CD4-positive, CD25-positive, alpha-beta regulatory T cell (primary cell): ENCODE measurements around the gene PPP1R12B. TPM values are rescaled to one million over a fixed set of nuclear protein-coding genes. Genes with fewer than 3 reads are reported as not detected.
A peak's percentile ranks its signal among the peaks of the same experiment; 100 is the strongest.

Experiments
- ATAC-seq, 2 donors: fragments of 150-1000 bp; cut with Tn5 transposase; one replicate each; pipeline ENCODE4 v1.10.0; 2021; ENCODE audit warnings: low read depth in 2 of 2, moderate number of reproducible peaks in 2 of 2, moderate library complexity in 1 of 2
- DNase-seq, 3 donors: peaks; one replicate each; pipeline versions ENCODE4 v3.0.0 to v3.0.0-alpha.2; 2012 to 2022; ENCODE audit warnings: mixed read lengths in 1 of 3
- H3K27ac ChIP-seq: one replicate; pipeline ENCODE4 v1.7.0; 2013; ENCODE audit warnings: mild to moderate bottlenecking, low read length; ENCODE audit not compliant: insufficient read depth, poor library complexity, severe bottlenecking
- H3K27me3 ChIP-seq: one replicate; pipeline ENCODE4 v1.7.0; 2013; ENCODE audit warnings: low read length; ENCODE audit not compliant: control insufficient read depth, insufficient read depth
- H3K36me3 ChIP-seq: one replicate; pipeline ENCODE4 v1.7.0; 2013; ENCODE audit warnings: mild to moderate bottlenecking, low read length, moderate library complexity; ENCODE audit not compliant: control insufficient read depth, insufficient read depth
- H3K4me1 ChIP-seq: 2 replicates; pipeline ENCODE4 v1.7.0; 2013; ENCODE audit warnings: mild to moderate bottlenecking, low read length; ENCODE audit not compliant: insufficient read depth, control insufficient read depth, poor library complexity, severe bottlenecking
- H3K4me3 ChIP-seq: one replicate; pipeline ENCODE4 v1.7.0; 2013; ENCODE audit warnings: low read depth, mild to moderate bottlenecking, low read length, moderate library complexity
- H3K9me3 ChIP-seq, 2 experiments: 1 replicate in 1 of 2; 2 replicates in 1 of 2; pipeline ENCODE4 v1.7.0; 2013; ENCODE audit warnings: low read length in 2 of 2, mild to moderate bottlenecking in 1 of 2, moderate library complexity in 1 of 2; ENCODE audit not compliant: control insufficient read depth in 2 of 2
- H3K27ac Mint-ChIP-seq, 3 donors: one replicate each; pipeline ENCODE4 v1.8.0; 2020 to 2022; ENCODE audit warnings: mild to moderate bottlenecking in 3 of 3, mixed read lengths in 3 of 3, moderate library complexity in 2 of 3
- H3K27me3 Mint-ChIP-seq: one replicate; pipeline ENCODE4 v1.8.0; 2022; ENCODE audit warnings: mild to moderate bottlenecking, mixed read lengths
- H3K36me3 Mint-ChIP-seq: one replicate; pipeline ENCODE4 v1.8.0; 2020; ENCODE audit warnings: mixed read lengths
- H3K4me1 Mint-ChIP-seq, 4 donors: one replicate each; pipeline ENCODE4 v1.8.0; 2020 to 2022; ENCODE audit warnings: mixed read lengths in 4 of 4, mild to moderate bottlenecking in 1 of 4
- H3K4me3 Mint-ChIP-seq, 4 donors: one replicate each; pipeline ENCODE4 v1.8.0; 2020 to 2022; ENCODE audit warnings: mild to moderate bottlenecking in 4 of 4, mixed read lengths in 4 of 4, moderate library complexity in 3 of 4
- H3K9me3 Mint-ChIP-seq, 7 donors: one replicate each; pipeline ENCODE4 v1.8.0; 2020 to 2022; ENCODE audit warnings: mixed read lengths in 7 of 7, mild to moderate bottlenecking in 3 of 7, moderate library complexity in 2 of 7
- polyA plus RNA-seq, 4 donors: library from polyadenylated mRNA; unstranded; fragments of 300-500 nt; fragmentation: Illumina TruSeq; gene quantifications; one replicate each; pipeline ENCODE4 v1.2.3, GENCODE V29; 2021
- total RNA-seq: library from RNA; stranded (reverse); gene quantifications from one replicate; pipeline ENCODE4 v1.2.3, GENCODE V29; 2022

The PPP1R12B gene
- total and polyA plus RNA-seq, 5 donors from 2014 or later, result 3.8 to 32.5 (median 4.2) TPM

DNA sequence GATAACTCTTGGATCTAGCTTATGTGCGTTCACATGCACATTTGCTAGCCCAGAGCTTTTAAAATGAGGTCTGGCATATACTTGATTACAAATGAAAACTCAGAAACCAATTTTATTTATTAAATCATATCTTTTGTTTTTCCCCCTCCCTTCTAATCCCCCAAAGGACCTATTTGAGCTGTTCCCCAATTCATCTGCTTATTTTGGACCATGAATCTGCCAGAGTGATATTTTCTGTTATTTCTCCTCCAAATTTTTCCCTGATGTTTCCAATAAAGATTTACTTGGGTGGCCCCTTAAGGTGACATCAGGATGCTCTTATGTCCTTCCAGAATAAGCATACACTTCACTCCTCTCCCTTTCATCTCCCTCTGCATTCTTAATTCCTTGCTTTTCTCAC, 238.4 kb downstream of the PPP1R12B start:
- Mint-ChIP-seq H3K4me1 (no peaks in the 10 kb centered on the region), H3K36me3 (peaks cover 23% of the 10 kb centered on the region), H3K9me3 (no peaks in the 10 kb centered on the region), H3K27me3 (no peaks in the 10 kb centered on the region), H3K27ac (no peak overlapping the region), H3K4me3 (no peak overlapping the region)
- no peak overlapping the region for H3K4me3 ChIP-seq
- H3K4me1 ChIP-seq, result no peaks in the 10 kb centered on the region
- H3K9me3 ChIP-seq, result no peaks in the 10 kb centered on the region
- H3K27ac ChIP-seq, result no peak overlapping the region
- H3K36me3 ChIP-seq, result peaks cover 7% of the 10 kb centered on the region
- no peaks in the 10 kb centered on the region for H3K27me3 ChIP-seq
- no peak for DNase-seq
- ATAC-seq, result no peak

DNA sequence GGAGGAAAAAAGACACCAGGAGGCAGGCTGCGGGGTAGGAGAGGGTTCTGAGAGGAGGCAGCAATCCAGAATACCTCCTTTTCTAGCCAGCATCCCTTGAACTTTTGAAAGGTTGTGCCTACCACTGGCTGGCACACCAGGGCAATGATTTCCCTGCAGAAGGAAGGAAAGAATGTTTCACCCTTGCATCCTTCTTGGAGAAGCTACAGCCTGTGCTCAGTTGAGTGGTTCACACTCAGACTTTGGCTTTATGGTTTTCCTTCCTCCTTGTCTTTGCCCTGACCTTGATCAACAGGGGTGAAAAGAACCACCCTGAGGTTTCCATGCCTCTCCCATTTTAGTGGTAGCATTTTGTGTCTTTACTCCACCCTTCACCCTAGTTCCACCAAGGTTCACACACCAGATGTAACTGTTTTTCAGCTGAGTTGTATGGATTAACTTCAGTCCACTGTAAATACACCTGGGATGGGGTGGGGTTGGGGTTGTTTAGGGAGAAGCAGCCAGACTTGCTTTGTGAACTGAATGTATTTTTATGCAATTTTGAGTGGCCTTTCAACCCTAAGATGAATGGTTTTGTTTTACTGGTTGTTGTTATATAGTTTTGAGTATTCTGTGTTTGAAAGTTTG, 239.5 kb downstream of the PPP1R12B start:
- Mint-ChIP-seq H3K4me1 (no peaks in the 10 kb centered on the region), H3K27ac (peak overlapping the region in 1 of 3 donors; percentile 48), H3K9me3 (no peaks in the 10 kb centered on the region), H3K27me3 (no peaks in the 10 kb centered on the region), H3K4me3 (no peak overlapping the region), H3K36me3 (peaks cover 17% of the 10 kb centered on the region)
- Histone ChIP-seq H3K9me3 (no peaks in the 10 kb centered on the region), H3K4me1 (no peaks in the 10 kb centered on the region), H3K36me3 (peaks cover 3% of the 10 kb centered on the region), H3K4me3 (no peak overlapping the region), H3K27ac (no peak overlapping the region), H3K27me3 (no peaks in the 10 kb centered on the region)
- DNase-seq (no peak), ATAC-seq (no peak)

DNA sequence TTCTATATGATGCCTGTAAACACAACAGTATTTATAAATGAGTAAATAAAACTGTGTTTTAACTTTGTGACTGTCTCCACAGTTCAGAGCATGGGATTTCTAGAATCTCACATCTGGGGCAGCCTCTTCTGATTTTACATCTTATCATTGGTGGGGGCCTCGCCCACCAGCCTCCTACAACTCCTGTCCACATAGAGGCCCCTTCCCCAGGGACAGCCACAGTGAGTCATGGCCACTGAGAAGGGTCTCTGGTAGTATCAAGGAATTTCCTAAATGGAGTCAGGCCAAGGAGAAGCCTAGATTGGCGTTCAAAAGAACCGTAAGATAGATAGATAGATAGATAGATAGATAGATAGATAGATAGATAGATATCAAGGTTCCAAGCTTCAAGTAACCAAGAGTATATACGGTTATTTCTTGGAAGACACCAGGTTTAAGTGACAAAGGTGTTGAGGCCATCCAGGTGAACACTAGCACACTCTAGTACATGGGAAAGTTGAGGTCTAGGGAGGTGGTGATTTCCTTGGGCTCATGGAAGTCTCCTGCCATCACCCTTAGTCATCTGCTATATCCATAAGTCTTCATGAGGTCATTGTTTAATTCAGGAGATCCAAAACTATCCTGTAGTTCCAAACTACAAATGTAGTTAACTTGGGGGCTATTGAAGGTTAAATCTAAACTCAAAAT, 240.1 kb downstream of the PPP1R12B start:
- no peak for ATAC-seq
- no peak overlapping the region for H3K4me3 ChIP-seq
- no peak overlapping the region for H3K4me3 Mint-ChIP-seq
- H3K36me3 ChIP-seq, result peaks cover 3% of the 10 kb centered on the region
- no peaks in the 10 kb centered on the region for H3K9me3 ChIP-seq
- H3K27ac Mint-ChIP-seq, result no peak overlapping the region
- no peaks in the 10 kb centered on the region for H3K9me3 Mint-ChIP-seq
- H3K27me3 Mint-ChIP-seq, result no peaks in the 10 kb centered on the region
- no peaks in the 10 kb centered on the region for H3K4me1 ChIP-seq
- no peak overlapping the region for H3K27ac ChIP-seq
- no peaks in the 10 kb centered on the region for H3K27me3 ChIP-seq
- no peak for DNase-seq
- H3K4me1 Mint-ChIP-seq, result no peaks in the 10 kb centered on the region
- peaks cover 17% of the 10 kb centered on the region for H3K36me3 Mint-ChIP-seq

DNA sequence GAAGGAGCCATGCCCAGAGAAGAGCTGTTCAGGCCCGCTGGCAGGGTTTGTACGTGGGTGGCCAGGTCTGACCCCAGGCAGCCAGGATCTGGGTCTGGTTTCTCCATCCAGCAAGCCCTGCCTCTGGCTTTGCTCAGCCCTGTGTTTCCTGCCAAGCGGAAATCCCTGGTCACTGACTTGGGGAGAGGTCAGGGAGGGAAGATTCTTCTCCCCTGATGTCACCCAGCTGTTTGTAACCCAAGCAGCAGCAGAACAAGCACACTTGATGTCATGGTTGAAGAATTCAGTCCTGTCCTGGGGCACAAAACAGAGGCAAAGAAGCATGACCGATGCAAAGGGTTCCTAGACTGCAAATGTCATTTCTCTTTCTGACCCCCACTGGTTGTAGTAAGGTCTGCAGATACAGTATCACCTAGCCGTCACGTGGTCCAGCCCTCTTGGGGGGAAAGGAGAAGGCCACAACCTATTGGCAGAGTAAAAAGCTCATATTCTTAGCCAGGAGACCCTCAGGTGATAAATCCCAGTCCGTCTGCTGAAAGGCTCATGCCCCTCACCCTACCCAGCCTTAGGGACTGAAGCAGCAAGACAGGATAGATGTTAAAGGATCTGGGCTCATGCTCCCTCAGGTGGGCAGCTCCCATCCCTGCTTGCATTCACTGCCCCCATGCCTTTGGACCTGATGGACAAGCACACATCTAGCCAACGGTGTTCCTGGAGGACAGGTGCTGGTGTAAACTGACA, 240.9 kb downstream of the PPP1R12B start:
- no peak overlapping the region for H3K27ac ChIP-seq
- no peaks in the 10 kb centered on the region for H3K27me3 ChIP-seq
- Mint-ChIP-seq H3K36me3 (peaks cover 13% of the 10 kb centered on the region), H3K4me3 (no peak overlapping the region), H3K9me3 (no peaks in the 10 kb centered on the region), H3K4me1 (no peaks in the 10 kb centered on the region), H3K27me3 (no peaks in the 10 kb centered on the region), H3K27ac (no peak overlapping the region)
- no peak for DNase-seq
- ATAC-seq, result no peak
- H3K36me3 ChIP-seq, result peaks cover 3% of the 10 kb centered on the region
- no peaks in the 10 kb centered on the region for H3K9me3 ChIP-seq
- H3K4me1 ChIP-seq, result no peaks in the 10 kb centered on the region
- H3K4me3 ChIP-seq, result no peak overlapping the region

DNA sequence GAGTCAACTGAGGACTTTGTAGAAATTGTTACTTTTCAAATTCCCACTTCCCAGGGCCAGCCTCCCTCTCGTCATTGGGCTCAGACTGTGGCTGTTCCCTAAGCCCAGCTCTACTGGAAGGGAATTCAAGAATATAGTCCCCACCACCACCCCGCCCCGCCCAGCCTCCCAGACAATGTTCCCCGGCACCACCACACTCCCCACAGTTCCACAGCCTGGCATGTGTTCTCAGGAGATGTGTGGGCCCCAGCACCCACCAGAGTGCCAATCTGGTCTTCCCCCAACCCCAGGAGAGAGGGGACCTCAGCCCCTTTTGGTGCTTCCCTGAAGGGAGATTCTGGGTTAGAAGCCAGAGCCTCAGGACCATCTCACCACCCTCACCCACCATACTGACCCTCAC, 241.6 kb downstream of the PPP1R12B start:
- Histone ChIP-seq H3K36me3 (no peaks in the 10 kb centered on the region), H3K4me1 (no peaks in the 10 kb centered on the region), H3K9me3 (no peaks in the 10 kb centered on the region), H3K27ac (no peak overlapping the region), H3K27me3 (no peaks in the 10 kb centered on the region), H3K4me3 (no peak overlapping the region)
- Mint-ChIP-seq H3K36me3 (peaks cover 13% of the 10 kb centered on the region), H3K4me3 (no peak overlapping the region), H3K9me3 (no peaks in the 10 kb centered on the region), H3K27me3 (no peaks in the 10 kb centered on the region), H3K4me1 (no peaks in the 10 kb centered on the region), H3K27ac (no peak overlapping the region)
- ATAC-seq (no peak), DNase-seq (no peak)

DNA sequence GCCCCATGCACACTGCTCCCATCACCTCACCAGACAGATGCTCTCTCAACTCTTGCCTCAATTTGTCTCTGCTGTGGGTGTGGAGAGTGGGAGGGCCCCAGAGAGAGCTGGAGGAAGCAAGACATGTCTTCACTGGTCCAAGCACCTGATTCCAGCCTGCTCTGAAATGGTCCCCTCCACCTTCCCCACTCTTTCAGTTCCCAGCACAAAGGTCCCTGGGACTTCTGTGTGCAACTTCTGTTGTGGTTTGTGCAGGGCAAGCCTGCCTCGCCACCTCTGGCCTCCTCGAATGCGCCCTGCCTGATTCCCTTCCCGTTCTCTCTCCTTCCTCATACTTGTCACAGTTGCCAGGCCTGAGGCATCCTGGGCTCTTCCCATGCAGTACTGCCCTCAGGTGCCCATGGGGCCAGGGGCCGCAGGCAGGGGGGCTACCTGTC, 242.5 kb downstream of the PPP1R12B start:
- no peak for DNase-seq
- H3K27ac Mint-ChIP-seq, result no peak overlapping the region
- no peak for ATAC-seq
- Histone ChIP-seq H3K4me1 (no peaks in the 10 kb centered on the region), H3K27me3 (no peaks in the 10 kb centered on the region), H3K4me3 (no peak overlapping the region), H3K36me3 (no peaks in the 10 kb centered on the region), H3K27ac (no peak overlapping the region), H3K9me3 (no peaks in the 10 kb centered on the region)
- no peaks in the 10 kb centered on the region for H3K4me1 Mint-ChIP-seq
- H3K9me3 Mint-ChIP-seq, result no peaks in the 10 kb centered on the region
- H3K4me3 Mint-ChIP-seq, result no peak overlapping the region
- H3K36me3 Mint-ChIP-seq, result peaks cover 13% of the 10 kb centered on the region
- H3K27me3 Mint-ChIP-seq, result no peaks in the 10 kb centered on the region

DNA sequence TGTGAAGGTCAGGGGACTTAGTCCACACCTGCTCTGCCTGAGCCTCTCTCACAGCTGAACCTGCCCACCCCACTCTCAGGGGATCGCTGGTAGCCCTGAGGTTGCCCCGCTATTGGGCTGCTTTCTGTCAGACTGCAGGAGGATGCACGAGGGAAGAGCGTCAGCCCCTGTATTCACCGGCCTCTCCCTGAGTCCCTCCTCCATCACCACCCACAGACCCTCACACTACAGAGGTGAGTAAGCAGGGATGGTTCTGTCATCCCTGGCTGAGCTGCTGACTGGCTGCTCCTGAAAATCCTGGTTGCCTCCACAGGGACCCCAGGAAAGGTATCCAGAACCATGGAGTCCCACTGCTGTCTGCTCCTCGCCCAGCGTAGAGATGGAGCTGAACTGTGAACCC, 243.0 kb downstream of the PPP1R12B start:
- Histone ChIP-seq H3K4me3 (no peak overlapping the region), H3K9me3 (no peaks in the 10 kb centered on the region), H3K4me1 (no peaks in the 10 kb centered on the region), H3K27me3 (no peaks in the 10 kb centered on the region), H3K36me3 (no peaks in the 10 kb centered on the region), H3K27ac (no peak overlapping the region)
- Mint-ChIP-seq H3K9me3 (no peaks in the 10 kb centered on the region), H3K4me3 (no peak overlapping the region), H3K36me3 (peaks cover 16% of the 10 kb centered on the region), H3K4me1 (no peaks in the 10 kb centered on the region), H3K27me3 (no peaks in the 10 kb centered on the region), H3K27ac (no peak overlapping the region)
- DNase-seq (no peak), ATAC-seq (no peak)
